AG04450 (cell line): ENCODE measurements around the gene PRR7. TPM values are rescaled to one million over a fixed set of nuclear protein-coding genes. Genes with fewer than 3 reads are reported as not detected.

Experiments
- CTCF ChIA-PET: fragments of 300-600, 350-600 bp; formaldehyde crosslinking; extraction: SDS; loops from one replicate; lab custom pipeline; 2022; ENCODE audit warnings: antibody characterized with exemption, inconsistent platforms; lab: Charles Lee
- POLR2A ChIA-PET: fragments of 350-600 bp; formaldehyde crosslinking; extraction: SDS; loops from one replicate; lab custom pipeline; 2021; ENCODE audit warnings: antibody characterized with exemption, inconsistent platforms; lab: Yijun Ruan, JAX
- DNase-seq: peaks from one replicate; pipeline ENCODE4 v3.0.0-alpha.2; 2011; ENCODE audit warnings: low read depth, low spot score
- H3K27ac ChIP-seq: one replicate; pipeline ENCODE4 v1.5.1; 2012; ENCODE audit warnings: low read depth, low read length, control low read depth
- H3K27me3 ChIP-seq: one replicate; pipeline ENCODE4 v1.6.0; 2012; ENCODE audit warnings: low read length; ENCODE audit not compliant: control insufficient read depth, insufficient read depth
- H3K4me3 ChIP-seq: 2 replicates; pipeline ENCODE4 v1.5.1; 2011; ENCODE audit warnings: mild to moderate bottlenecking, low read depth, low read length, control low read depth
- H3K9me3 ChIP-seq: 2 replicates; pipeline ENCODE4 v1.5.1; 2012; ENCODE audit warnings: low read length; ENCODE audit not compliant: control insufficient read depth, insufficient read depth
- polyA plus RNA-seq: library from polyadenylated mRNA; depleted of rRNA; stranded (reverse); fragments of >200 nt; gene quantifications from 2 replicates; pipeline ENCODE4 v1.2.3, GENCODE V29; 2011
- TF ChIP-seq, protein P1 (sequence below): IDR thresholded peaks from 2 replicates; pipeline ENCODE4 v1.5.1; 2011; ENCODE audit warnings: low read depth, low read length, control low read depth, inconsistent platforms

Gene PRR7
- polyA plus RNA-seq, 1 experiment = 1.0 TPM

DNA sequence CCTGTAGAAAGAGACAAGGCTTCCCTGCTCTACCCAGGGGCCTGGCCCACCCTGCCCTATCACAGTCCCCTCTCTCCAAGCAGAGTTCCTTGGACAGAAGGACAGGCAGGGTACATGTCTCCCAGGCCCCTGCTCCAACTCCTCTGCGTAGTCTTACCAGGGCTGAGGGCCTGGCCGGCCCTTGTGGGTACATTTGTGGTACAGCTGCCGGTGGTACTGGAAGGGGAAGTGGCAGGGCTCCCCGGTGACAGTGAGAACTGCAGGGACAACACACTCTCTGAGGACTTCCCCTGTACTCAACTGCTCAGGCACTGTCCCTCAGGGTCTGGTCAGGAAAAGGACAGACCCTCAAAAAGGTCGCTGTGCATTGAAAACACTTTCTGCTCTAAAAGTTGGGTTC lies 40.8 kb upstream of the PRR7 start:
- TF ChIP-seq, protein P1, sequence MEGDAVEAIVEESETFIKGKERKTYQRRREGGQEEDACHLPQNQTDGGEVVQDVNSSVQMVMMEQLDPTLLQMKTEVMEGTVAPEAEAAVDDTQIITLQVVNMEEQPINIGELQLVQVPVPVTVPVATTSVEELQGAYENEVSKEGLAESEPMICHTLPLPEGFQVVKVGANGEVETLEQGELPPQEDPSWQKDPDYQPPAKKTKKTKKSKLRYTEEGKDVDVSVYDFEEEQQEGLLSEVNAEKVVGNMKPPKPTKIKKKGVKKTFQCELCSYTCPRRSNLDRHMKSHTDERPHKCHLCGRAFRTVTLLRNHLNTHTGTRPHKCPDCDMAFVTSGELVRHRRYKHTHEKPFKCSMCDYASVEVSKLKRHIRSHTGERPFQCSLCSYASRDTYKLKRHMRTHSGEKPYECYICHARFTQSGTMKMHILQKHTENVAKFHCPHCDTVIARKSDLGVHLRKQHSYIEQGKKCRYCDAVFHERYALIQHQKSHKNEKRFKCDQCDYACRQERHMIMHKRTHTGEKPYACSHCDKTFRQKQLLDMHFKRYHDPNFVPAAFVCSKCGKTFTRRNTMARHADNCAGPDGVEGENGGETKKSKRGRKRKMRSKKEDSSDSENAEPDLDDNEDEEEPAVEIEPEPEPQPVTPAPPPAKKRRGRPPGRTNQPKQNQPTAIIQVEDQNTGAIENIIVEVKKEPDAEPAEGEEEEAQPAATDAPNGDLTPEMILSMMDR = no peak
- ChIA-PET POLR2A (interaction anchor here (0.5 kb wide), 1 partner anchor 50 kb away, joined by 6 read pairs; no protein-coding TSS in a partner anchor), CTCF (interaction anchor here (0.9 to 5.6 kb wide), 8 partner anchors 12 to 96 kb away, joined by 3 to 120 read pairs (median 24); partner anchors contain the start of gene GRK6)
- Histone ChIP-seq H3K27me3 (peaks cover 38% of the 10 kb centered on the region), H3K4me3 (no peak overlapping the region), H3K9me3 (peaks cover 4% of the 10 kb centered on the region; the same call in 1 of the 2 replicates), H3K27ac (no peak overlapping the region)
- no peak for DNase-seq

GRCh38 chr5:177409043-177409801 lies 37.4 kb upstream of the PRR7 start, which contains the start of gene F12:
F12 (minus strand) TSS chr5:177409564; CDS start chr5:177409527, 37 bp downstream.
- no peak for DNase-seq
- H3K27me3 ChIP-seq = peaks cover 21% of the 10 kb centered on the region
- CTCF ChIA-PET = interaction anchor here (0.6 to 1.7 kb wide), 5 partner anchors 19 to 92 kb away, joined by 3 to 13 read pairs (median 5); no protein-coding TSS in a partner anchor
- H3K4me3 ChIP-seq = no peak within 1 kb of the TSS
- TF ChIP-seq, protein P1 = no peak
- H3K27ac ChIP-seq = no peak within 1 kb of the TSS
- H3K9me3 ChIP-seq = no peaks in the 10 kb centered on the region; the same call in 1 of the 2 replicates
- POLR2A ChIA-PET = interaction anchor here (1.3 kb wide), 1 partner anchor 17 kb away, joined by 4 read pairs; the partner anchor contains the start of gene GRK6

DNA sequence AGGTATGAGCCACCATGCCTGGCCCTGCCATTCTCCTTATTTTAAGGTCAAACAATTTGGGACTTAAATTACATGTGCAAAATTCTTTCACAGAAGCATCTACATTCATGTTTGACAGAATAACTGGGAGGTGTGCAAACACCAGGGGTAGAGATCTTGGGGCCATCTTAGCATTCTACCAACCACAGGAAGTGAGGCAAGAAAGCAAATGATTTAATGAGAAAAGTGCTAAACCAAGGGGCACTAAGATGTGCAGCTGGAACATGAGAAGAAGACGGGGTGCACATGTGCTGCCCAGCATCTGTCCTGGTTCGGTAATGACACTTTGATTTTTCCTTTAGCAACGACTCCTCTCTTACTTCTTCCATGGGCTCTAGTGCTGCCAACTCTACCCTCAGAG lies 36.0 kb upstream of the PRR7 start:
- no peak overlapping the region for H3K27ac ChIP-seq
- ChIA-PET CTCF (interaction anchor here (1.1 kb wide), 1 partner anchor 107 kb away, joined by 5 read pairs; the partner anchor contains the start of genes PRELID1 and RAB24), POLR2A (no interaction called here)
- no peaks in the 10 kb centered on the region; the same call in 1 of the 2 replicates for H3K9me3 ChIP-seq
- H3K27me3 ChIP-seq = peaks cover 18% of the 10 kb centered on the region
- TF ChIP-seq, protein P1 = no peak
- no peak overlapping the region for H3K4me3 ChIP-seq
- DNase-seq = no peak

DNA sequence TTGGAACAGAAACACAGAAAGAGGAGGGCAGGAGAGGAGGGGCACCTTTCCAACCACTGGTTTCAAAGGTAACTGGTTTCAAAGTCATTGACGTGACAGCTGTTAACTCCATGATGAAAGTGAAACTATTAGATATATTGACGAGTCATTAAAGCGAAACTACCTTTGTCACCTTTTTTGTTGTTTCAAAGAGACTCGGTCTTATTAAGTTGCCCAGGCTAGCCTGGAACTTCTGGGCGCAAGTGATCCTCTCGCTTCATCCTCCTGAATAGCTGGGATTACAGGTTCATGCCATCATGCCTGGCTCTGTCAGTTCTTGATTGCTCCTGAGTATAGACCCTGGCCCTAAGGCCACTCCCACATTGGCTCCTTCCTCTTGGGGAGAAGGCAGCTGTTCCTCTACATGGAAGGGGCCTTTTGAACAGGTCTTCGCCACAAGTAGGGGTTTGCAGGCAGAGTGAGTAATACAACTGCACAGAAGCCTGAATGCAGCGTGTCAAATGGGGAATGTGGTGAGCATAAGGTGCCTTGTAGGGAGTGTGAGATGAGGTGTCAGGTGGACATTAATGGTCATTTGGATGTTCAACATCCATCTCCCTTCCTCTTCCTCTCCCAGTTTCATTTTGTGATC lies 33.9 kb upstream of the PRR7 start:
- DNase-seq = no peak

More for the DNA sequence above, 33.9 kb upstream of the PRR7 start:
- H3K27ac ChIP-seq = no peak overlapping the region
- H3K27me3 ChIP-seq = peaks cover 18% of the 10 kb centered on the region
- POLR2A ChIA-PET = no interaction called here
- TF ChIP-seq, protein P1 = no peak
- no peak overlapping the region for H3K4me3 ChIP-seq
- CTCF ChIA-PET = interaction anchor here (2.5 to 2.7 kb wide), 2 partner anchors 8 to 23 kb away, joined by 9 to 13 read pairs; no protein-coding TSS in a partner anchor
- no peaks in the 10 kb centered on the region; the same call in 1 of the 2 replicates for H3K9me3 ChIP-seq
